Renal pelvis (tissue), 4 donors: Measurements from ENCODE around the gene CDC42BPG. TPM values are rescaled to one million over a fixed set of nuclear protein-coding genes. Genes with fewer than 3 reads are reported as not detected.

Experiments used
- DNase-seq: peaks from one replicate; pipeline ENCODE4 v3.0.0-alpha.2; 2013
- polyA plus RNA-seq, 3 donors: library from polyadenylated mRNA; unstranded; fragments of 120-200 nt; gene quantifications; one replicate each; pipeline ENCODE4 v1.2.1, GENCODE V29; 2013; ENCODE audit not compliant: insufficient read length in 3 of 3

CDC42BPG gene
- polyA plus RNA-seq, 3 donors = 6.0 to 8.1 (median 8.0) TPM

- DNase-seq = no peak
Measured at GRCh38 chr11:64864473-64865285, 20.2 kb upstream of the CDC42BPG start.

GRCh38 chr11:64864135-64864472 is 19.7 kb upstream of the CDC42BPG start:
- no peak for DNase-seq

GRCh38 chr11:64863391-64864060 is 19.1 kb upstream of the CDC42BPG start:
- no peak for DNase-seq

GRCh38 chr11:64862987-64863390 is 18.5 kb upstream of the CDC42BPG start:
- no peak for DNase-seq

DNA sequence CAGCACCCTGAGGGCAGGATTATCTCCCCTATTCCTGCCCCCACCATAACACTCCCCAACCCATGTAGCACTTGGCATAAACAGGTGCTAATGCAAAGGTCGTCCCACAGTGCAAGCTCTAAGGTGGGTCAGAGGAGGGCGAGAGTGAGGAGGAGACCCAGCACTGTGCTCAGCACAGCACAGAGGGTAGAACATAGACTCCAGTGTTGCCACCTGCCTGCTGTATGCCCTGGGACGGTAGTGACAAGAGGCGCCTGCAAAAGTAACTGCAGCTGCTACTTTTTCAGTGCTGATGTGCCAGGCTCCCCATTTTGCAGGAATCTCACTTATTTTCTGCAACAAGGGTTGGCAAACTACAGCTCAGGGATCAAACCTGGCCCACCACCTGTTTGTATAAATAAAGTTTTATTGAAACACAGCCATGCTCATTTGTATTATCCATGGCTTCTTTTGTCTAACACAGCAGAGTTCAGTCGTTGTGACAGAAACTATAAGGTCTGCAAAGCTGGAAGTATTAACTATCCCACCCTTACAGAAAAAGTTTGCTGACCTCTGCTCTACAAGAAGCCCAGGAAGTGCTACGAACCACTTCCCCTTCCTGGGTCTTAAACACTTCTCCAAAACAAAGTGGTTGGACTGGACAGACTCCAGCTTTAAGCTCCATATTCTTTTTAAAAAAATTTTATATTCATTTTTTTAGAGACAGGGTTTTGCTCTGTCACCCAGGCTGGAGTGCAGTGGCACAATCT is 16.9 kb upstream of the CDC42BPG start:
- no peak for DNase-seq

- DNase-seq = no peak
Measured at GRCh38 chr11:64859542-64860414, 15.3 kb upstream of the CDC42BPG start.

- DNase-seq = no peak
Measured at GRCh38 chr11:64858467-64859263, 14.2 kb upstream of the CDC42BPG start.

GRCh38 chr11:64857485-64857884 is 13.0 kb upstream of the CDC42BPG start:
- no peak for DNase-seq

- no peak for DNase-seq
Measured at GRCh38 chr11:64856382-64857227, 12.2 kb upstream of the CDC42BPG start.

- no peak for DNase-seq
Measured at GRCh38 chr11:64855596-64856304, 11.3 kb upstream of the CDC42BPG start.

DNA sequence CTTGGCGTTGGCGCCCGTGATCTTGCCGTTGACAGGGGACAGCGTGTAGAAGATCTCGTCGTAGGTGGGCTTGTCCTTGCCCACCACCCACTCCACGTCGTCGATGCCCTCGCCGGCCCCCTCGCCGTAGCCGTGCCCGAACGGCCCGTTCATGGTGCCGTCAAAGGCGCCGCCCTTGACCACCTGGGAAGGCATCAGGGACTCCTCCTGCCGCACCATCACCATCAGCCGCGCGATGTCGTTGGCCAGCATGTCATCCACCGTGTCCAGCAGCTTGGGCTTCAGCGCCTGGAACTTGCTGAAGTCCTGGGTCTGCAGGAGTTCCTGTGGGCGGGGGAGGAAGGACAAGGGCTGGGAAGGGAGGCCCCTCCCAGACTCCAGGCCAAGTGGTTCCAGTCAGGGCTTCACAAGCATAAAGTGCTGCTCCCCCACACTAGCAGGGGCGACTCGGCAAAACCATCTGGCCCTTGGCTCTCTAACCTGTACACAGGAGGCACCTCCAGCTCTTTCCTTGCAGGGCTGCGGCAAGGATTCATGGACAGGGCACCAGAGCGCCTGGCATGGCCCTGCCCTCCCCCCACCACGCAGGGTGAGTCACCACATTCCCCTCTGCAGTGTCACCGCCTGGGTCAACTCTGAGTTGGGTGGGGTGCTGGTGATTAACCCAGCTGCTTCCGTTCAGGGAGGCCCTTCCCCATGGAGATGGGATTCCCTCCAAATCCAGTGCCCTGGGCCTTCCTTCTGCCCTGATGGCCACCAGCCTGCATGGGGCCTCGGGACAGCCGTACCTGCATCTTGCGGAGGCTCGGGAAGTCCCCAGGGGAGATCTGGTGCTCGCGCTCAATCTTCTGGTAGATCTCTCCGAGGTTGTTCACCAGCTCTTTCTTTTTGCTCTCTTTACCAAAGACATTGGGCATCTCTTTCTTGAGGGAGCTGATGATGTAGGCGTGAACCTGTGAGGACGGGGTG is 10.4 kb upstream of the CDC42BPG start:
- DNase-seq = no peak

GRCh38 chr11:64854157-64854533 is 9.7 kb upstream of the CDC42BPG start:
- no peak for DNase-seq

- DNase-seq = no peak
Measured at GRCh38 chr11:64853709-64854108, 9.3 kb upstream of the CDC42BPG start.

DNA sequence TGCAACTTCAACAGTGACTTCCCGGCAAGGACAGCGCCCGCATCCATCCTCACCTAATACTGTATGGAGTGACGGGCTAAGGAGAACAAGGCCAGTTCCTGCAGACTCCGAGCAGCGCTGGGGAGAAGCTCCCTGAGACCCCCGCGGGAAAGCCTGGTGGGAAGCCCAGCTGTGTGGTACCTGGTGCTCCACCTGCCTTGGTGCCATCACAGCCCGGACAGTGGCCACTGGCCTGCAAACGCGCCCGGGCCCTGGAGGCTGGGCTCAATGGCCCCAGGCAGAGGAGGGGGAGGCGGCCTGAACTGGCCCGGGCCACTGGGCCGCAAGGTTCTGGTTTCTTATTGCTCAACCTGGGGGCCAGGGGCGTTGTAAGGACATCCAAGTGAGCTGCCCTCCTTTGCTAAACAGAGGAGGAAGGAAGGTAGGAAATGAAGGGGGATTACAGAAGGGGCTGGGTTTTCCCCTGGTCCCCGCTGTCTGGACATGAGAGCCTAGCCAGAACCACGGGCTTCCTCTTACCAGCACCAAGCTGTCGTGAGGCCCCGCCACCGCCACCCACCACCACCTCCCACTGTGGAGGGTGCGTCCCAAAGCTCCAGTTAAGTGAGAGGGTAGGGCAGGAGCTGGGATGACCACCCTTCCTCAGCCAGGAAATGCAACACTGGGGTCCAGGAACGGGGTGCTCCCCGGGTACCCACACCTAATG is 8.5 kb upstream of the CDC42BPG start:
- DNase-seq = no peak

GRCh38 chr11:64851831-64852351 is 7.4 kb upstream of the CDC42BPG start:
- DNase-seq = no peak

DNA sequence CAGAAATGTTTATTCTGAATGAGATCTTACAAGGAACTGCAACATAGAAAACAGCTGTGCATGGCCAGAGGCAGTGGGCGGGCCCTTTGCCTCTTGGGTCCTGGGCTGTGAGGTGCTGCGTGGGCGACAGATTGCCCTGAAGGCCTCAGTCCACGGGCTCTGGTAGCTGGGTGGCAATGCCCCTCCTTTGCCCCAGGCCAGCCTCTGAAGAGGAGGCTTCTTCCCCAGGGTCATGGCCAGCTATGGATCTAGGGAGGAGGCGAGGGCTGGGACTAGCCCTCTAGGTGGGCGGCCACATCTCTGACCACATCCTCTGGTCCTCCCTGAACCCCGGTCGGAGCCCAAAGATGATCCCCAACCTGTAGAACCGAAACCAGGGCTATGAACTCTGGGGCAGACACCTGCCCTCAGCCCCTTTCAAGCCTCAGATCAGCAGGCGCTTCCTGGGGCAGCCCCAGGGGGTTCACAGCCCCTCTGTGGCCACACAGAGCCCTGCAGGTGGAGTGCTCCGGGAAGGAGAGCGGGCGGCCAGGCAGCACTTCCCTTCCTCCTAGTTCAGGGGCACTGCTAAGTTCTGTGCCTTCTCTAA is 6.6 kb upstream of the CDC42BPG start:
- no peak for DNase-seq
